ENCODE data around the gene TNN.

DNA sequence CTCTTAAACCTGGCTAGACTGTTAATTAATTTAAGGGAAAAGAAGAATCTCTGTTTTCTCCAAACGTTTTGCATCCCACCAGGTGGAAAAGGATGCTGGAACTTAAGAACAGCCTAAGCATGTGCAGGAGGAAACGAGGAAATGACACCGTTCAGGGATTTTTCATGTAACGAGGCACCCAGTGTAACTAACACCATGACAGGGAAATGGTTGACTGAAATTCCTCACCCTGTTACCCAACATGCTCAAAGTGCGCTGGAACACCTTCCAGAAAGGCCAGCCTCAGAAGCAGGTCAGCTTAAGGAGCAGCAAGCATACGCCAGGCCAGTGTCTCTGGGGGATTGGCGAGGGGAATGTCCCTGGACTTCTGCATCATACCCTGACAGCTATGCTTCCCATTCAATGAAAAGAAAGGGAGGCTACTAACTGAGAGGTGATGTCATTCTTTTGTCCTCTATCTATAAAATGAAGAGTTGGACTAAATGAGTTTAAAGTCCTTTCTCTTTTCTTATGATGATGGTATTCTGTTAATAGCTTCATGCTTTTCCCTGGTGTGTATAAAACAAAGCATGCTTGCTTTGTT, 21.6 kb downstream of the TNN start:
- TF ChIP-seq TCF7 (IDR thresholded peaks at IDR 0.05; ENCODE audit: borderline replicate concordance) (no peak), POLR2AphosphoS2 (IDR thresholded peaks at IDR 0.05; ENCODE audit: low read depth, low read length) (no peak), POLR2A (IDR thresholded peaks at IDR 0.05; ENCODE audit: low read depth, low read length) (no peak), SUZ12 (IDR thresholded peaks at IDR 0.05; ENCODE audit: unreplicated experiment) (no peak), JUND (IDR thresholded peaks at IDR 0.05; ENCODE audit: low read depth, low read length) (no peak)
- TF ChIP-seq, protein P1, sequence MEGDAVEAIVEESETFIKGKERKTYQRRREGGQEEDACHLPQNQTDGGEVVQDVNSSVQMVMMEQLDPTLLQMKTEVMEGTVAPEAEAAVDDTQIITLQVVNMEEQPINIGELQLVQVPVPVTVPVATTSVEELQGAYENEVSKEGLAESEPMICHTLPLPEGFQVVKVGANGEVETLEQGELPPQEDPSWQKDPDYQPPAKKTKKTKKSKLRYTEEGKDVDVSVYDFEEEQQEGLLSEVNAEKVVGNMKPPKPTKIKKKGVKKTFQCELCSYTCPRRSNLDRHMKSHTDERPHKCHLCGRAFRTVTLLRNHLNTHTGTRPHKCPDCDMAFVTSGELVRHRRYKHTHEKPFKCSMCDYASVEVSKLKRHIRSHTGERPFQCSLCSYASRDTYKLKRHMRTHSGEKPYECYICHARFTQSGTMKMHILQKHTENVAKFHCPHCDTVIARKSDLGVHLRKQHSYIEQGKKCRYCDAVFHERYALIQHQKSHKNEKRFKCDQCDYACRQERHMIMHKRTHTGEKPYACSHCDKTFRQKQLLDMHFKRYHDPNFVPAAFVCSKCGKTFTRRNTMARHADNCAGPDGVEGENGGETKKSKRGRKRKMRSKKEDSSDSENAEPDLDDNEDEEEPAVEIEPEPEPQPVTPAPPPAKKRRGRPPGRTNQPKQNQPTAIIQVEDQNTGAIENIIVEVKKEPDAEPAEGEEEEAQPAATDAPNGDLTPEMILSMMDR (IDR thresholded peaks at IDR 0.05 in 2 of 3, conservative IDR thresholded peaks at IDR 0.05 in 1 of 3; ENCODE audit: control insufficient read depth in 2 of 3, extremely low read depth in 1 of 3, insufficient read depth in 1 of 3, low read depth in 3 of 3, low read length in 3 of 3), result no peak
- TF ChIP-seq, protein P2, sequence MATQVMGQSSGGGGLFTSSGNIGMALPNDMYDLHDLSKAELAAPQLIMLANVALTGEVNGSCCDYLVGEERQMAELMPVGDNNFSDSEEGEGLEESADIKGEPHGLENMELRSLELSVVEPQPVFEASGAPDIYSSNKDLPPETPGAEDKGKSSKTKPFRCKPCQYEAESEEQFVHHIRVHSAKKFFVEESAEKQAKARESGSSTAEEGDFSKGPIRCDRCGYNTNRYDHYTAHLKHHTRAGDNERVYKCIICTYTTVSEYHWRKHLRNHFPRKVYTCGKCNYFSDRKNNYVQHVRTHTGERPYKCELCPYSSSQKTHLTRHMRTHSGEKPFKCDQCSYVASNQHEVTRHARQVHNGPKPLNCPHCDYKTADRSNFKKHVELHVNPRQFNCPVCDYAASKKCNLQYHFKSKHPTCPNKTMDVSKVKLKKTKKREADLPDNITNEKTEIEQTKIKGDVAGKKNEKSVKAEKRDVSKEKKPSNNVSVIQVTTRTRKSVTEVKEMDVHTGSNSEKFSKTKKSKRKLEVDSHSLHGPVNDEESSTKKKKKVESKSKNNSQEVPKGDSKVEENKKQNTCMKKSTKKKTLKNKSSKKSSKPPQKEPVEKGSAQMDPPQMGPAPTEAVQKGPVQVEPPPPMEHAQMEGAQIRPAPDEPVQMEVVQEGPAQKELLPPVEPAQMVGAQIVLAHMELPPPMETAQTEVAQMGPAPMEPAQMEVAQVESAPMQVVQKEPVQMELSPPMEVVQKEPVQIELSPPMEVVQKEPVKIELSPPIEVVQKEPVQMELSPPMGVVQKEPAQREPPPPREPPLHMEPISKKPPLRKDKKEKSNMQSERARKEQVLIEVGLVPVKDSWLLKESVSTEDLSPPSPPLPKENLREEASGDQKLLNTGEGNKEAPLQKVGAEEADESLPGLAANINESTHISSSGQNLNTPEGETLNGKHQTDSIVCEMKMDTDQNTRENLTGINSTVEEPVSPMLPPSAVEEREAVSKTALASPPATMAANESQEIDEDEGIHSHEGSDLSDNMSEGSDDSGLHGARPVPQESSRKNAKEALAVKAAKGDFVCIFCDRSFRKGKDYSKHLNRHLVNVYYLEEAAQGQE (IDR thresholded peaks at IDR 0.05; ENCODE audit: low read depth, low read length), result no peak

Measured in GM12878 (cell line).